A673 (cell line): ENCODE data around the gene ZBED3. TPM values are rescaled to one million over a fixed set of nuclear protein-coding genes. Genes with fewer than 3 reads are reported as not detected.

Experiments used
- BruUV-seq: library from RNA; stranded (reverse); fragments of 400-500 nt; replicated peaks from 2 replicates; lab custom pipeline; 2021; lab: Mats Ljungman, UMichigan
- CTCF ChIA-PET: fragments of 300-600 bp; sonication (Branson Sonifier 250); formaldehyde crosslinking; loops from one replicate; lab custom pipeline; 2022; ENCODE audit warnings: antibody characterized with exemption; lab: Charles Lee
- POLR2A ChIA-PET: fragments of 300-600 bp; sonication (Branson Sonifier 250); formaldehyde crosslinking; loops from one replicate; lab custom pipeline; 2022; ENCODE audit warnings: antibody characterized with exemption; ENCODE audit not compliant: low non-redundant PET; lab: Charles Lee
- DNase-seq: peaks from one replicate; pipeline ENCODE4 v3.0.0-alpha.2; 2015; ENCODE audit warnings: low spot score
- H3K27ac ChIP-seq: fragments of 200-600 bp; sonication (generic); 2 replicates; pipeline ENCODE4 v1.5.1; 2016; ENCODE audit warnings: mixed run types, low read depth, mild to moderate bottlenecking, mixed read lengths, antibody characterized with exemption, low read length; ENCODE audit not compliant: poor library complexity, severe bottlenecking
- H3K27me3 ChIP-seq: fragments of 200-600 bp; sonication (generic); replicated peaks from 2 replicates; pipeline ENCODE4 v1.6.1; 2017; ENCODE audit warnings: mixed run types, low read depth, mild to moderate bottlenecking, mixed read lengths, antibody characterized with exemption, low read length; ENCODE audit not compliant: insufficient read depth, poor library complexity
- H3K36me3 ChIP-seq: fragments of 200-600 bp; sonication (generic); 2 replicates; pipeline ENCODE4 v1.6.1; 2016; ENCODE audit warnings: mixed run types, mild to moderate bottlenecking, mixed read lengths, antibody characterized with exemption, low read length; ENCODE audit not compliant: insufficient read depth, poor library complexity, severe bottlenecking
- H3K4me1 ChIP-seq: fragments of 200-600 bp; sonication (generic); 2 replicates; pipeline ENCODE4 v1.6.1; 2017; ENCODE audit warnings: mixed run types, mild to moderate bottlenecking, mixed read lengths, antibody characterized with exemption, low read length; ENCODE audit not compliant: insufficient read depth, poor library complexity, severe bottlenecking
- H3K4me3 ChIP-seq: fragments of 200-600 bp; sonication (generic); 2 replicates; pipeline ENCODE4 v1.5.1; 2016; ENCODE audit warnings: low read depth, mixed run types, mild to moderate bottlenecking, mixed read lengths, low read length; ENCODE audit not compliant: poor library complexity, severe bottlenecking
- H3K9me3 ChIP-seq: fragments of 200-600 bp; sonication (generic); 2 replicates; pipeline ENCODE4 v1.6.1; 2016; ENCODE audit warnings: mixed run types, low read depth, mild to moderate bottlenecking, mixed read lengths, antibody characterized with exemption, low read length; ENCODE audit not compliant: poor library complexity, severe bottlenecking
- EZH2 ChIP-seq: fragments of 200-600 bp; sonication (generic); IDR thresholded peaks from 2 replicates; pipeline ENCODE4 v1.6.1; 2017; ENCODE audit warnings: borderline replicate concordance, low read depth, mild to moderate bottlenecking, mixed read lengths, antibody characterized with exemption, low read length; ENCODE audit not compliant: poor library complexity, severe bottlenecking
- intact Hi-C: fragments of 100-400 bp; cut with micrococcal nuclease; formaldehyde crosslinking; loops from one replicate; pipeline ENCODE4 v1.10.0; 2022; ENCODE audit not compliant: unreplicated experiment
- total RNA-seq: library from RNA; stranded (reverse); gene quantifications from 2 replicates; pipeline ENCODE4 v1.2.3, GENCODE V29; 2021
- TF ChIP-seq, protein P1 (sequence below): fragments of 300-800, 200-600 bp; sonication (generic); conservative IDR thresholded peaks from 2 replicates; pipeline ENCODE4 v1.5.1; 2017; ENCODE audit warnings: low read depth, mild to moderate bottlenecking, antibody characterized with exemption, low read length, moderate library complexity, mixed read lengths

The ZBED3 gene
- total RNA-seq, 1 experiment from 2014 or later: 9.9 TPM

DNA sequence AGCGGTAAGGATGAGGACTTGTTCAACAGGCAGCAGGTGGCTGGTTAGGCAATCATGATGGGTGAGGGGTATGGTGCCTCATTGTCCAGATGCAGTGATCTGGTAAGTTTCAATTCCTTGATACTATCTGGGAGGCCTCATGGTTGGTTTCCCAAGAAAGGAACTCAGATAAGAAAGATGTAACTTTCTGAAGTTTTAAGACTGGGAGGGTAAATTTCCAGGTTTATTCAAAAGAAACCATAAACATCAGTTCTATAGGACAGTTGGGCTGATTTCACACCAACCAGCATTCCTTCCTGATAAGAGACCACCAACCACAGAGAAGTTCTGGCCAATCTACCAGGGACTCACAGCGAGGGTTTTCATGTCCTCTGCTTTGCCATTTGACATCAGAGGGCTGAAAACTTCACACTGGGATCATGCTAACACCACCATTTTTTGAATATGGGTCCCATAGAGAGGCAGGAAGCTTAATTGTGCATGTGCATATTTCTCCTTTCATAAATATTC lies 57.7 kb downstream of the ZBED3 start:
- POLR2A ChIA-PET: no interaction called here

DNA sequence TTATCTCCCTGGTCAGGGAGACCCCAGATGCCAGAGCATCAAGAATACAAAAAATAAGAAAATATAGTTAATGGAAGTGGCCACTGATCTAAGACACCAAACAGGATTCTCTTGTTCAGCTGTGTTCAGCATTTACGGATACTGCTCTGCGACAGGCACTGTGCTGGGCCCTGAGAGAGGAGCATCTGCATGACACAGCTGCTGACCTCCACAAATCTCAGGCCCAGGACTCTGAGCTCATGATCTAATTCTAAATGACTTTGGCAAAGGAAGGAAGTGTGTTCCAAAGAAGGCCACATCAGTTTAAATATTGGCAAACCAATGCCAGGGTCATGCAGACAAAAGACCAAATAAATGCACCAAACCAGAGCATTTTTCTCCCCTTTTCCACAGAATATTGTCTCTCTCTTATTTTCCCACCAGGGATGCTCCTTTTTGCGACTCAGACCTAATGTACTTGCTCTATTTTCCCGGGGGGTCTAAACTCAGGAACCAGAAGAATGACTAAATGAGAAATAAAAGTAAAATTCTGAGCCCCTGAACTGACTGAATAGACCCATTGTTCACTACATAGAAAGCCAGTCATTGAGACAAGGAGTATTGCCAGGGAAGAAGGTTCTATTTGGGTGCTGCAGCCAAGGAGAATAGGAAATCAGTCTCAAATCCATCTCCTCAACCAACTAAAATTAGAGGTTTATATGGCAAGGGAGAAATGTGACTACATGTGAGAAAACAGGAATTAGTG lies 58.3 kb downstream of the ZBED3 start:
- Histone ChIP-seq H3K36me3 (peaks cover 4% of the 10 kb centered on the region), H3K4me3 (no peak overlapping the region), H3K9me3 (peaks cover 16% of the 10 kb centered on the region), H3K27ac (no peak overlapping the region), H3K4me1 (peaks cover 11% of the 10 kb centered on the region), H3K27me3 (peaks cover 1% of the 10 kb centered on the region)
- intact Hi-C loops: no loop called here
- POLR2A ChIA-PET: no interaction called here
- TF ChIP-seq, protein P1, sequence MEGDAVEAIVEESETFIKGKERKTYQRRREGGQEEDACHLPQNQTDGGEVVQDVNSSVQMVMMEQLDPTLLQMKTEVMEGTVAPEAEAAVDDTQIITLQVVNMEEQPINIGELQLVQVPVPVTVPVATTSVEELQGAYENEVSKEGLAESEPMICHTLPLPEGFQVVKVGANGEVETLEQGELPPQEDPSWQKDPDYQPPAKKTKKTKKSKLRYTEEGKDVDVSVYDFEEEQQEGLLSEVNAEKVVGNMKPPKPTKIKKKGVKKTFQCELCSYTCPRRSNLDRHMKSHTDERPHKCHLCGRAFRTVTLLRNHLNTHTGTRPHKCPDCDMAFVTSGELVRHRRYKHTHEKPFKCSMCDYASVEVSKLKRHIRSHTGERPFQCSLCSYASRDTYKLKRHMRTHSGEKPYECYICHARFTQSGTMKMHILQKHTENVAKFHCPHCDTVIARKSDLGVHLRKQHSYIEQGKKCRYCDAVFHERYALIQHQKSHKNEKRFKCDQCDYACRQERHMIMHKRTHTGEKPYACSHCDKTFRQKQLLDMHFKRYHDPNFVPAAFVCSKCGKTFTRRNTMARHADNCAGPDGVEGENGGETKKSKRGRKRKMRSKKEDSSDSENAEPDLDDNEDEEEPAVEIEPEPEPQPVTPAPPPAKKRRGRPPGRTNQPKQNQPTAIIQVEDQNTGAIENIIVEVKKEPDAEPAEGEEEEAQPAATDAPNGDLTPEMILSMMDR: no peak
- TF ChIP-seq EZH2: no peak
- CTCF ChIA-PET: no interaction called here
- DNase-seq: no peak
- BruUV-seq: no TSS peak

More for the DNA sequence above, 57.7 kb downstream of the ZBED3 start:
- Histone ChIP-seq H3K9me3 (peaks cover 16% of the 10 kb centered on the region), H3K4me3 (no peak overlapping the region), H3K36me3 (peaks cover 7% of the 10 kb centered on the region), H3K27ac (no peak overlapping the region), H3K4me1 (peaks cover 11% of the 10 kb centered on the region), H3K27me3 (no peaks in the 10 kb centered on the region)
- no TSS peak for BruUV-seq
- CTCF ChIA-PET: no interaction called here
- TF ChIP-seq EZH2: no peak
- TF ChIP-seq, protein P1: no peak
- DNase-seq: no peak
- intact Hi-C loops: no loop called here

DNA sequence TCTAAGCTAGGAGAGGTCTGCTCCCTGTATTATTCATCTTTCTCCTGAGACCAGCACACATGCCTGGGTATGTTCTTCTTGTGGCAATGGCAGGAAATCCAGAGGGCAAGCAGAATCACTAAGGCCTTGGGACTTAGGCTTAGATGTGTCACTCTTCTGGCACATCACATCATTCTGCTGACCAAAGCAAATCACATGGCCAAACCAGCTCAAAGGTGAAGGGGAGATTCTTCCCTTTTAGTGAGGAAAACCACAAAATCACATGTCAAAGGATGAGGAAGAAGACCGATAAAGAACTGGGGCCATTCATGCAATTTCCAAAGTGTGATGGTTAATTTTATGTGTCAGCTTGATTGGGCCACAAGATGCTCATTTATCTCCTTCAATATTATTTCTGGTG lies 62.6 kb downstream of the ZBED3 start:
- Histone ChIP-seq H3K36me3 (peaks cover 4% of the 10 kb centered on the region), H3K4me3 (no peak overlapping the region), H3K27ac (no peak overlapping the region), H3K4me1 (no peaks in the 10 kb centered on the region), H3K27me3 (peaks cover 18% of the 10 kb centered on the region), H3K9me3 (peaks cover 12% of the 10 kb centered on the region)
- ChIA-PET POLR2A (no interaction called here), CTCF (no interaction called here)
- BruUV-seq: no TSS peak
- TF ChIP-seq, protein P1: no peak
- TF ChIP-seq EZH2: no peak
- intact Hi-C loops: no loop called here
- DNase-seq: no peak
